BJ (cell line): ENCODE data around the gene LRRC42. TPM values are rescaled to one million over a fixed set of nuclear protein-coding genes. Genes with fewer than 3 reads are reported as not detected.
A peak's percentile ranks its signal among the peaks of the same experiment; 100 is the strongest.

Source experiments
- CTCF ChIA-PET: fragments of 350-600 bp; formaldehyde crosslinking; extraction: SDS; loops from one replicate; lab custom pipeline; 2021; ENCODE audit warnings: antibody characterized with exemption, inconsistent platforms; lab: Yijun Ruan, JAX
- POLR2A ChIA-PET: fragments of 300-600 bp; sonication (Branson Sonifier 250); formaldehyde crosslinking; extraction: SDS; loops from one replicate; lab custom pipeline; 2021; ENCODE audit warnings: antibody characterized with exemption; lab: Charles Lee
- DNase-seq: peaks from one replicate; pipeline ENCODE4 v3.0.0-alpha.2; 2011; ENCODE audit warnings: low read depth
- H3K27me3 ChIP-seq: 2 replicates; pipeline ENCODE4 v1.6.0; 2011; ENCODE audit warnings: low read length; ENCODE audit not compliant: control insufficient read depth, insufficient read depth
- H3K36me3 ChIP-seq: 2 replicates; pipeline ENCODE4 v1.5.1; 2011; ENCODE audit warnings: low read length; ENCODE audit not compliant: control insufficient read depth, insufficient read depth
- H3K4me3 ChIP-seq: 2 replicates; pipeline ENCODE4 v1.5.1; 2011; ENCODE audit warnings: low read depth, mild to moderate bottlenecking, control low read depth, low read length
- polyA plus RNA-seq: library from polyadenylated mRNA; depleted of rRNA; stranded (reverse); fragments of >200 nt; gene quantifications from 2 replicates; pipeline ENCODE4 v1.2.3, GENCODE V29; 2011
- TF ChIP-seq, protein P1 (sequence below): IDR thresholded peaks from 2 replicates; pipeline ENCODE4 v1.5.1; 2011; ENCODE audit warnings: low read depth, mild to moderate bottlenecking, control low read depth, inconsistent platforms, low read length, moderate library complexity; ENCODE audit not compliant: insufficient read depth

LRRC42 gene
- polyA plus RNA-seq, 1 experiment = 52.9 TPM

DNA sequence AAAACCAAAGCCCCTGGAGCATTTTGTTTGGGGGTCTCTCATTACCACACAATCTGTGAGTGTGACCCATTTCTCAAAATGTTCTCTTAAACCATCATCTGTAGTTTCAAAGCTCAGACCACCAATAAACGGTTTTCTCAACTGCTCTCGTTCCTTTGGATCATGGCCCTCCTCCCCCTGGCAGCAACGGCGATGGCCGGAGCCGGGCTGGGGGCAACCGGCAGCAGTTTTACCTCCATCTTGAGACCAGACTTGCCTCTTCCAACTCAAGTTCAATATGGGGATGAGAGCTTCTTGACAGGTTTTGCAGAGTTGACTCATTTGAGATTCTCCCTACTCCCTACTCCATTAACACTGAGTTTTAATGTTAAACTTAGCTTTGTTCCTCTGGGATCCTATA lies 29.7 kb downstream of the LRRC42 start:
- no peaks in the 10 kb centered on the region for H3K36me3 ChIP-seq
- TF ChIP-seq, protein P1, sequence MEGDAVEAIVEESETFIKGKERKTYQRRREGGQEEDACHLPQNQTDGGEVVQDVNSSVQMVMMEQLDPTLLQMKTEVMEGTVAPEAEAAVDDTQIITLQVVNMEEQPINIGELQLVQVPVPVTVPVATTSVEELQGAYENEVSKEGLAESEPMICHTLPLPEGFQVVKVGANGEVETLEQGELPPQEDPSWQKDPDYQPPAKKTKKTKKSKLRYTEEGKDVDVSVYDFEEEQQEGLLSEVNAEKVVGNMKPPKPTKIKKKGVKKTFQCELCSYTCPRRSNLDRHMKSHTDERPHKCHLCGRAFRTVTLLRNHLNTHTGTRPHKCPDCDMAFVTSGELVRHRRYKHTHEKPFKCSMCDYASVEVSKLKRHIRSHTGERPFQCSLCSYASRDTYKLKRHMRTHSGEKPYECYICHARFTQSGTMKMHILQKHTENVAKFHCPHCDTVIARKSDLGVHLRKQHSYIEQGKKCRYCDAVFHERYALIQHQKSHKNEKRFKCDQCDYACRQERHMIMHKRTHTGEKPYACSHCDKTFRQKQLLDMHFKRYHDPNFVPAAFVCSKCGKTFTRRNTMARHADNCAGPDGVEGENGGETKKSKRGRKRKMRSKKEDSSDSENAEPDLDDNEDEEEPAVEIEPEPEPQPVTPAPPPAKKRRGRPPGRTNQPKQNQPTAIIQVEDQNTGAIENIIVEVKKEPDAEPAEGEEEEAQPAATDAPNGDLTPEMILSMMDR = no peak
- H3K4me3 ChIP-seq = no peak overlapping the region
- ChIA-PET POLR2A (no interaction called here), CTCF (no interaction called here)
- no peaks in the 10 kb centered on the region for H3K27me3 ChIP-seq
- DNase-seq = no peak

DNA sequence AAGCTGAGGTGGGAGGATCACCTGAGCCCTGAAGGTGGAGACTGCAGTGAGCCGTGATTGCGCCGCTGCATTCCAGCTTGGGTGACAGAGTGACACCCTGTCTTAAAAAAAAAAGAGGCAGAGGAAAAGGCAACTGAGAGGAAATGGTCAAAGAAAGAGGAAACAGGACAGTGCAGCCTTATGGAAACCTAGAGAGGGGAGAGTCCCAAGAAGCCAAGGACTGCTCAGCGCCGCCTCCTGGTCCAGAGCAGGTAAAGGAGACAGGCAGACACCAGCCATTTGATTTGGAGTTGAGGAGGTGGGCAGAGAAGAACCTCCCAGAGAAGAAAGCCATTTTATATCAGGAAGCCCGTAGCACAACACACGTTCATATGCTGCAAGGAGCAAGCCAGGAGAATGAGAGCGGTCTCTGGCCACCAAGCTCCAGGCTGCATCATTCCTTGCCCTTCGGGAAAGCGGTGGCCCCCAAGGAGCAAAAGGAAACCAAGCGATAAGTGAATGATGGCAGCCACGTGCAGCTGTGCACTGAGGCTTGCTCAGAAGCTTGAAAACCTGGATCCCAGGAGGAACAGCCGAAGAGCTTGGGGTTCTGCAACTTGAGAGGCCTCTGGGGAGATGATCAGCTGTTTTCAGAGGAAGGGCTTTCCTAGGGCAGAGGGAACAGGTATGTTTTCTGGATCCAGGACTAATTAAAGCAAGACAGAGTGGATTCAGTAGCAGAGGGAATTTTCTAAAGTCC lies 33.7 kb downstream of the LRRC42 start:
- no peak for DNase-seq
- no peak overlapping the region for H3K4me3 ChIP-seq
- H3K27me3 ChIP-seq = no peaks in the 10 kb centered on the region
- TF ChIP-seq, protein P1 = no peak
- no peaks in the 10 kb centered on the region for H3K36me3 ChIP-seq
- POLR2A ChIA-PET = no interaction called here
- CTCF ChIA-PET = interaction anchor here (0.7 kb wide), 1 partner anchor 500 kb away, joined by 3 read pairs; no protein-coding TSS in a partner anchor

DNA sequence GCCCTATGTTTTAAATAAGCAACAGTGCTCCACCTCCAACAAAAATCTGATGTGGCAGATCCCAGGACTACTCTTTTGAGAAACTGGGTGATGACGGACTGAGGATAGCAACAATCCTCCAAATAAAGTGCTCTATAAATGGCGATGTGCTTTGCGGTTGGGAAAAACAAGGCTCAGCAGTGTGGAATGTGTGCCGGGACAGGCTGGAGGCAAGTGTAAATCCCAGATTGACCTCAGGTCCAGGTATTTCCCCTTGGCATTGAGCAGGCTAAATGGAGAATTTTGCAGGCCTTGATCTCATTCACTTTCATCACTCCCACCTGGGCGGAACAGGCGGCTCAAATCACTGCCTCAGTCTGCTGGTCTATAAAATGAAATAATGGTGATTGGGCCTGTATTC lies 35.1 kb downstream of the LRRC42 start:
- Histone ChIP-seq H3K36me3 (no peaks in the 10 kb centered on the region), H3K4me3 (no peak overlapping the region), H3K27me3 (no peaks in the 10 kb centered on the region)
- DNase-seq = no peak
- POLR2A ChIA-PET = no interaction called here
- CTCF ChIA-PET = no interaction called here
- TF ChIP-seq, protein P1 = no peak

DNA sequence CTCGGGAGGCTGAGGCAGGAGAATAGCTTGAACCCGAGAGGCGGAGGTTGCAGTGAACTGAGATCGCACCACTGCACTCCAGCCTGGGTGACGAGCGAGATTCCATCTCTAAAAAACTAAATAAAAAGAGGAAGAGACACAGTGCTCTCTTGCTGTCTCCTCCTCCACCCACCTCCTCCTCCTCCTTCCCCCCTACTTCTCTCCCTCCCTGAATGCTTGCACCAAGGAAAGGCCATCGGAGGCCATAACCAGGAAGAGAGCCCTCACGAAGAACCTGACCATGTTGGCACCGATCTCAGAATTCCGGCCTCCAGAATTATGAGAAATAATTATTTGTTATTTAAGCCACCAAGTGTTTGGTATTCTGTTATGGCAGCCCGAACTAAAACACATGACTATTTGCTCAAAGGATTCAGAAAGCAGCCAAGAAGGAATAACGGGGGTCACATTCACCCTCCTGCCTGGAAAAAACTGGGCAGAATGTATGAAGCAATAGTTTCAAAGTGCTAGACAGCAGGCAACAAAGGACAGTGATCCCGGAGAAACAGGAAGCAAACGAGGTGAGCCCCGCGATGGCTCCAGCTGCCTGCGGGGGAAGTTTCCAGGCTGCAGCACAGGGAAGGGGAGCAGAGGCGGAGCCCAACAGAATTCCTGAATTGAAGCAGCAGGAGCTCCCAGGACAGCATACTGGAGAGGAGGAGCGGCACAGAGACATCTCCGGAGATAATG lies 36.0 kb downstream of the LRRC42 start:
- TF ChIP-seq, protein P1 = no peak
- peak overlapping the region; percentile 24; the same call in 1 of the 2 replicates for H3K4me3 ChIP-seq
- ChIA-PET POLR2A (interaction anchor here (1.0 kb wide), 1 partner anchor 10 kb away, joined by 4 read pairs; no protein-coding TSS in a partner anchor), CTCF (interaction anchor here (0.8 to 1.5 kb wide), 4 partner anchors 12 to 104 kb away, joined by 3 to 4 read pairs (median 3); no protein-coding TSS in a partner anchor)
- peak; percentile 25 for DNase-seq
- no peaks in the 10 kb centered on the region for H3K36me3 ChIP-seq
- H3K27me3 ChIP-seq = no peaks in the 10 kb centered on the region

DNA sequence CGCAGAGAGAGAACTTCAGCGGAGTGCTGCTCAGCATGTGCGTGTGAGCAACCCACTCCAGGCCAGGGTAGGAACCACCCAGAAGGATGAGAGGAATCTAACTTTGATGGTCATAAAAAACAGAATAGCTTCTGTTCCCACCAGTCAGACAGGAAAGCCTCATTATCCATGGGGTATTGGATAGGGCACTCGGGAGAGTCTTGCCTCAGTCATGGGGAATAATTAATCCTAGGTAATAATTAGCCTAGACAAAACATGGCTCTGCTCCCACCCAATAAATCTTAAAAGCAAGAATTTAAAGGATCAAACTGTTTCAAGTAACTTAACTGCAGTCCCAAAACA lies 36.6 kb downstream of the LRRC42 start:
- ChIA-PET CTCF (interaction anchor here (0.6 to 1.5 kb wide), 5 partner anchors 9 to 105 kb away, joined by 3 to 4 read pairs (median 3); no protein-coding TSS in a partner anchor), POLR2A (interaction anchor here (1.0 kb wide), 1 partner anchor 11 kb away, joined by 4 read pairs; no protein-coding TSS in a partner anchor)
- DNase-seq = no peak
- peak overlapping the region; percentile 24; the same call in 1 of the 2 replicates for H3K4me3 ChIP-seq
- H3K36me3 ChIP-seq = no peaks in the 10 kb centered on the region
- no peaks in the 10 kb centered on the region for H3K27me3 ChIP-seq
- TF ChIP-seq, protein P1 = no peak
